HL-60 (cell line): ENCODE measurements around the gene TJP3.
"Not testable (repeated sequence)": the region's sequence is repeated elsewhere in the genome, so short reads cannot be mapped to it uniquely, and the experiment has no call there.

Source experiments
- DNase-seq, 2 experiments: peaks; one replicate each; pipeline ENCODE4 v3.0.0-alpha.2; 2010 to 2020; ENCODE audit warnings: low read depth in 1 of 2, low spot score in 1 of 2
- H3K27ac ChIP-seq: fragments of 250-450 bp; sonication (Bioruptor Pico); replicated peaks from 2 replicates; pipeline ENCODE4 v1.5.1; 2020; ENCODE audit warnings: mild to moderate bottlenecking, moderate library complexity
- H3K27me3 ChIP-seq: fragments of 250-450 bp; sonication (Bioruptor Pico); 2 replicates; pipeline ENCODE4 v1.5.1; 2021; ENCODE audit warnings: mild to moderate bottlenecking, moderate library complexity; ENCODE audit not compliant: insufficient read depth, poor library complexity, severe bottlenecking
- H3K4me3 ChIP-seq: replicated peaks from 2 replicates; pipeline ENCODE4 v1.5.1; 2011; ENCODE audit warnings: mild to moderate bottlenecking, control low read depth, low read length; ENCODE audit not compliant: insufficient read depth
- CTCF ChIP-seq: IDR thresholded peaks from one replicate; pipeline ENCODE4 v1.5.1; 2011; ENCODE audit warnings: low read length, control low read depth, inconsistent platforms; ENCODE audit not compliant: insufficient read depth
- GABPA ChIP-seq: IDR thresholded peaks from 2 replicates; pipeline ENCODE4 v1.6.1; 2012; ENCODE audit warnings: low read depth
- POLR2AphosphoS5 ChIP-seq: IDR thresholded peaks from 2 replicates; pipeline ENCODE4 v1.6.1; 2012; ENCODE audit warnings: low read depth
- REST ChIP-seq: IDR thresholded peaks from 2 replicates; pipeline ENCODE4 v1.6.1; 2012; ENCODE audit warnings: low read depth; ENCODE audit not compliant: insufficient replicate concordance
- SPI1 ChIP-seq: IDR thresholded peaks from 2 replicates; pipeline ENCODE4 v1.6.1; 2012; ENCODE audit warnings: low read depth, mild to moderate bottlenecking, borderline replicate concordance

TJP3 gene

GRCh38 chr19:3751236-3751635 is 43.1 kb downstream of the TJP3 start:
- Histone ChIP-seq H3K27me3 (no peaks in the 10 kb centered on the region), H3K27ac (no peak overlapping the region), H3K4me3 (no peak overlapping the region)
- no peak for DNase-seq
- TF ChIP-seq REST (no peak), POLR2AphosphoS5 (no peak), SPI1 (no peak), CTCF (no peak), GABPA (no peak)

- no peak overlapping the region for H3K4me3 ChIP-seq
- H3K27me3 ChIP-seq: no peaks in the 10 kb centered on the region
- DNase-seq: no peak
- TF ChIP-seq SPI1 (no peak), GABPA (no peak), REST (no peak), POLR2AphosphoS5 (no peak), CTCF (no peak)
- H3K27ac ChIP-seq: no peak overlapping the region
Measured at GRCh38 chr19:3752492-3752891, 44.3 kb downstream of the TJP3 start.

- no peak for DNase-seq
- Histone ChIP-seq H3K27me3 (no peaks in the 10 kb centered on the region), H3K4me3 (no peak overlapping the region), H3K27ac (no peak overlapping the region)
- TF ChIP-seq GABPA (no peak), SPI1 (no peak)
Measured at GRCh38 chr19:3753631-3754410, 45.6 kb downstream of the TJP3 start.

GRCh38 chr19:3757705-3758104 is 49.5 kb downstream of the TJP3 start:
- not testable (repeated sequence) for H3K4me3 ChIP-seq, H3K27me3 ChIP-seq, DNase-seq, H3K27ac ChIP-seq

GRCh38 chr19:3758297-3758696 is 50.1 kb downstream of the TJP3 start:
- H3K27me3 ChIP-seq: not testable (repeated sequence)

More at GRCh38 chr19:3758297-3758696, 50.1 kb downstream of the TJP3 start:
- H3K4me3 ChIP-seq, H3K27ac ChIP-seq, DNase-seq: not testable (repeated sequence)
